Bronchial epithelial cell (primary cell): ENCODE results near the gene KCTD19. TPM values are rescaled to one million over a fixed set of nuclear protein-coding genes. Genes with fewer than 3 reads are reported as not detected.

Experiments used
- DNase-seq: peaks from one replicate; pipeline ENCODE4 v3.0.0-alpha.2; 2010; ENCODE audit warnings: low read depth
- FAIRE-seq: peaks from 2 replicates; lab custom pipeline; 2011; peaks lifted over from hg19 to GRCh38; lab: Jason Lieb, UNC
- H3K27me3 ChIP-seq: 2 replicates; pipeline ENCODE4 v1.5.1; 2011; ENCODE audit warnings: low read length; ENCODE audit not compliant: control insufficient read depth, insufficient read depth
- H3K36me3 ChIP-seq: 2 replicates; pipeline ENCODE4 v1.5.1; 2011; ENCODE audit warnings: low read length; ENCODE audit not compliant: control insufficient read depth, insufficient read depth
- H3K4me3 ChIP-seq: 2 replicates; pipeline ENCODE4 v1.5.1; 2011; ENCODE audit warnings: mild to moderate bottlenecking, low read depth, low read length, control low read depth
- total RNA-seq: library from RNA; depleted of rRNA; stranded (reverse); fragments of >200 nt; gene quantifications from 2 replicates; pipeline ENCODE4 v1.2.1, GENCODE V29; 2014
- TF ChIP-seq, protein P1 (sequence below): IDR thresholded peaks from 2 replicates; pipeline ENCODE4 v1.5.1; 2011; ENCODE audit warnings: mild to moderate bottlenecking, moderate library complexity, low read length, control low read depth, inconsistent platforms; ENCODE audit not compliant: insufficient read depth, severe bottlenecking

The KCTD19 gene
- total RNA-seq, 1 donor from 2014 or later, result not detected

DNA sequence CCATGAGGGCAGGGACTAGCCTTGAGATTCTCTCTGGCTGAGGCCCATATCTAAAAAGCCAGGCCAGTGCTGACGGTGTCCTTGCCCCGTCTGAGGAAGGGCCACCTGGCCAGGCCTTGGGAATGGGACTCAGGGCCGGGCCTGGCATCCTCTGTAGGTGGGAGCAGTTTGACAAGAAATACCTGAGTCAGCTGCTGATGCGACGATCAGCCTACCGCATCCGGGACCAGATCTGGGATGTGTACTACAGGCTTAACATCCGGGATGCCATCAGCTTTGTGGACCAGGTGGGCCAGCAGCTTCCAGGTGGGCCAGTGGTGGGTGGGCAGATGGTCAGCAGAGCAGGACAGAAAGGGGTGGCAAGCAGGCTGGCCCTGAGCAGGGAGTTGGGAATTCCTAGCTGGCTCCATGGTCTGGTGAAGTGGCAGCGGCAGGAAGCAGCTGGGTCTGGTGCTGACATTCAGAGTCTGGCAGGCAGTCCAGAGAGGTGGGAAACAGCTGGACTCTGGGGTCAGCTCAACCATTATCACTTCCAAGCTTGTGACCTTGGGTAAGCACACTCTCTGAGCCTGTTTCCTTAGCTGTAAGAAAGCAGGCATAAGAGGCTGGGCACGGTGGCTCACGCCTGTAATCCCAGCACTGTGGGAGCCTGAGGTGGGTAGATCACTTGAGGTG, 68.2 kb downstream of the KCTD19 start:
- no peaks in the 10 kb centered on the region for H3K36me3 ChIP-seq
- H3K4me3 ChIP-seq, result no peak overlapping the region
- FAIRE-seq, result no peak
- H3K27me3 ChIP-seq, result no peaks in the 10 kb centered on the region
- TF ChIP-seq, protein P1, sequence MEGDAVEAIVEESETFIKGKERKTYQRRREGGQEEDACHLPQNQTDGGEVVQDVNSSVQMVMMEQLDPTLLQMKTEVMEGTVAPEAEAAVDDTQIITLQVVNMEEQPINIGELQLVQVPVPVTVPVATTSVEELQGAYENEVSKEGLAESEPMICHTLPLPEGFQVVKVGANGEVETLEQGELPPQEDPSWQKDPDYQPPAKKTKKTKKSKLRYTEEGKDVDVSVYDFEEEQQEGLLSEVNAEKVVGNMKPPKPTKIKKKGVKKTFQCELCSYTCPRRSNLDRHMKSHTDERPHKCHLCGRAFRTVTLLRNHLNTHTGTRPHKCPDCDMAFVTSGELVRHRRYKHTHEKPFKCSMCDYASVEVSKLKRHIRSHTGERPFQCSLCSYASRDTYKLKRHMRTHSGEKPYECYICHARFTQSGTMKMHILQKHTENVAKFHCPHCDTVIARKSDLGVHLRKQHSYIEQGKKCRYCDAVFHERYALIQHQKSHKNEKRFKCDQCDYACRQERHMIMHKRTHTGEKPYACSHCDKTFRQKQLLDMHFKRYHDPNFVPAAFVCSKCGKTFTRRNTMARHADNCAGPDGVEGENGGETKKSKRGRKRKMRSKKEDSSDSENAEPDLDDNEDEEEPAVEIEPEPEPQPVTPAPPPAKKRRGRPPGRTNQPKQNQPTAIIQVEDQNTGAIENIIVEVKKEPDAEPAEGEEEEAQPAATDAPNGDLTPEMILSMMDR, result no peak
- no peak for DNase-seq

DNA sequence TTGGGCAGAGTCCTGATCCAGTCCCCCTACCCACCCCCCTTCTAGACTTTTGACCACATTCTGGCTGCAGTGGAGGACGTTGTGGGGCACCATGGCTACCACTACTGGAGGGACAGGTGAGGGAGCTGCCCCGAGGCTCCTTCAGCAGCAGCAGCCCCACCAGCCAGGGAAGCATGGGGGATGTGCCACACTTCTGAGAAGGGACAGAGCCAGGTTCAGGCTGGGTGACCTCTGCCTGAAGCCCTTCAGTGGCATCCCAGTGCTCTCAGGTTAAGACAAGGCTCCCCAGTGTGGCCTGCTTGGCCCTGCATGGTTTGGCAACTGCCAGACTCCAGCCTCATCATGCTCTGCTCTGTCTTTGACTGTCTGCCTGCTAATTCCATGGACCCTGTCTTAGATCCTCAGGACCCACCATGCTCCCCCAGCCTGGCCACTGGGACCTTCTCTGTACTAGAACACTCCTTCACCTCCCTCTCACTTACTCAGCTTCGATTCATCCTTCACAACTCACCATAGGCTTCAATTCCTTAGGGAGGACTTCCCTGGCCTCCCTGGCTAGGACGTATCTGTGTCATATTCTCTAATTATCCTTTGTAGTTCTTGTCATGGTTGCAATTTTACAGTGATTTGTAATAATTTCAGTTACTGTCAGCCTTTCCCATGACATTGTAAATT, 68.9 kb downstream of the KCTD19 start:
- no peaks in the 10 kb centered on the region for H3K36me3 ChIP-seq
- no peaks in the 10 kb centered on the region for H3K27me3 ChIP-seq
- DNase-seq (no peak), FAIRE-seq (no peak)
- H3K4me3 ChIP-seq, result no peak overlapping the region
- TF ChIP-seq, protein P1, result no peak

DNA sequence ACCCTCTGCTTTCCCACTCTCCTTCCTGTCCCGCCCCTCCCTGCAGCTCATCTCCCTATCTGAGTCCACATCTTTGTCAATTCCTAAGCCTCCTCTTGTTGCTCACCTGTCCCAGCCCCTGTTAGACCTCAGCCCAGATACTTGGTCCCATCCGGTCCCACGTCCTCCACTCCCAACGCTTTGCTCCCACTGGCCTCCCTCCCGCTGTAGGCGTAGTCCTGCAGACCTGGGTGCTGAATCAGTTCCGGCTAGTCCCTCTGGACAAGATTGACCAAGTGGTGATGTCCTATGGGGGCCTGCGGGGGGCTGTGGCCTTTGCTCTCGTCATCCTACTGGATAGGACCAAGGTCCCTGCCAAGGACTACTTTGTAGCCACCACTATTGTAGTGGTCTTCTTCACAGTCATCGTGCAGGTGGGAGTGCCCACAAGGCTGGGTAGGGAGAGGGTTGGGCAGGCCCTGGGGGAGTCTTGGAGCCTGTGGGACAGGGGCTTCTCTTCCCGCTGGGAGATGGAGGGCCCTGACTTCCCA, 69.8 kb downstream of the KCTD19 start:
- no peaks in the 10 kb centered on the region for H3K27me3 ChIP-seq
- no peaks in the 10 kb centered on the region for H3K36me3 ChIP-seq
- DNase-seq (no peak), FAIRE-seq (no peak)
- no peak overlapping the region for H3K4me3 ChIP-seq
- TF ChIP-seq, protein P1, result no peak

DNA sequence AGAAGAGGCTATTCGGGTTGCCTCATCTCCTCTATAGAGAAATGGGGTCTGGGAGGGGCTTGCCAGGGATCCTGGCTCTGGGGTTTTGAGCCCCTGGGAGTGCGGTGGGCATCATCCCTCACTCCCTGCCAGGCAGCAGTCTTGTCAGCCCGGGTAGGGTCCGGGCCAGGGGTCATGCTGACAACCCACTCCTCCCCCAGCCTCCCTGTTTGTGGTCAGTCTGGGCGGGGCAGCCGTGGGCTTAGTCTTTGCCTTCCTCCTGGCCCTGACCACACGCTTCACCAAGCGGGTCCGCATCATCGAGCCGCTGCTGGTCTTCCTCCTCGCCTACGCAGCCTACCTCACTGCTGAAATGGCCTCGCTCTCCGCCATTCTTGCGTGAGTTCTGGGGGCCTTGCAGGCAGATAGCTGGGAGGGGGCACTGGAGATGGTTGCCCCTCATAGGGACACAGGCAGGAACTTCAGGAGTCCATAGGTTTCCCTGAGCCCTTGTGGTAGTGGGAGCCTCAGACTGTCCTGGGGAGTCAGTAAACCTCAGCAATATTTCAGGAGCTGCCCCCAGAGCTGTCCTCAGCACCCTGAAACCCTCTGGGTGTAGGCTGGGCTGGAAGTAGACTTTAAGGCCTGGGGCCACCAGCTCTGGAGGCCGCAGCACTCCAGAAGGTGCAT, 70.9 kb downstream of the KCTD19 start:
- H3K4me3 ChIP-seq, result no peak overlapping the region
- no peaks in the 10 kb centered on the region for H3K36me3 ChIP-seq
- DNase-seq (no peak), FAIRE-seq (no peak)
- TF ChIP-seq, protein P1, result no peak
- H3K27me3 ChIP-seq, result no peaks in the 10 kb centered on the region

DNA sequence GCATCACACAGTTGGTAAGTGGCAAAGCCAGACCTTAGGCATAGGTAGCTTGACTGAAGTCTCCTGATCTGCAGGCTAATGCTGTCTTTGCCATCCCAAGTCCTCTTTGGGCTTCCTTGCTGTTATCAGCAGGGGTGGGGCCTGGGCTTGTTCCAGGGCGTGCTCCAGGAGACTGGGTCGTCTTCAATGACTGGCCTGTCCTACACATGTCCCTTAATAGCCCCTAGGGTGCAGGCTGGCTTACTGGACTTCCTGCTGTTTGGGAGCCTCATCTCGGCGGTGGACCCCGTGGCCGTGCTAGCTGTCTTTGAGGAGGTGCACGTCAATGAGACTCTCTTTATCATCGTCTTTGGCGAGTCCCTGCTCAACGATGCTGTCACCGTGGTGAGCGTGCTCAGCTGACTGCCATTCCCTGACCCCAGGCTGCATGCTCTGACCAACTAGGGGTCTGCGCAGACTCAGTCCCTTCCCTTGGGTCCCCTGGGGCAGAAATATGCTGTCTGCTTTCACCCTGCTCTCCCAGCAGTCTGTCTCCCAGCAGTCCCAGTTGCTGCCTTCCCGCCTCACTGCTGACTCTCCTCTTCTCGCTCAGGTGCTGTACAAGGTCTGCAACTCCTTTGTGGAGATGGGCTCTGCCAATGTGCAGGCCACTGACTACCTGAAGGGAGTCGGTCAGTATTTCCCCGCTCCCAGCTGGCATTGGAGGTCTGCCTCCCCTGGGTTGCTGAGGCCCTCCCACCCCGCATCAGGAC, 71.6 kb downstream of the KCTD19 start:
- DNase-seq (no peak), FAIRE-seq (no peak)
- no peak overlapping the region for H3K4me3 ChIP-seq
- H3K27me3 ChIP-seq, result no peaks in the 10 kb centered on the region
- TF ChIP-seq, protein P1, result no peak
- H3K36me3 ChIP-seq, result no peaks in the 10 kb centered on the region
